ENCODE measurements around the gene TUBA4B.

The TUBA4B gene

GRCh38 chr2:219250049-219250781, 2.8 kb upstream of the TUBA4B start:
- TF ChIP-seq EP300 (IDR thresholded peaks at IDR 0.05; ENCODE audit: borderline replicate concordance) = no peak
- TF ChIP-seq USF1 (IDR thresholded peaks at IDR 0.05) = no peak
- TF ChIP-seq CEBPB (IDR thresholded peaks at IDR 0.05) = no peak

- no peak for TF ChIP-seq EGR1 (IDR thresholded peaks at IDR 0.05)
- TF ChIP-seq EP300 (IDR thresholded peaks at IDR 0.05; ENCODE audit: borderline replicate concordance) = no peak
- TF ChIP-seq ZBTB7A (IDR thresholded peaks at IDR 0.05; ENCODE audit: low read depth) = no peak
- TF ChIP-seq TCF12 (IDR thresholded peaks at IDR 0.05; ENCODE audit: low read depth) = no peak
- TF ChIP-seq USF1 (IDR thresholded peaks at IDR 0.05) = no peak
- no peak for TF ChIP-seq TAF1 (IDR thresholded peaks at IDR 0.05; ENCODE audit: low read depth)
- no peak for TF ChIP-seq FOXM1 (IDR thresholded peaks at IDR 0.05; ENCODE audit: borderline replicate concordance, low read depth)
- TF ChIP-seq MAX (IDR thresholded peaks at IDR 0.05) = no peak
- no peak for TF ChIP-seq TEAD4 (IDR thresholded peaks at IDR 0.05)
- no peak for TF ChIP-seq NFIC (IDR thresholded peaks at IDR 0.05)
- TF ChIP-seq YY1 (IDR thresholded peaks at IDR 0.05; ENCODE audit: low read depth) = no peak
- TF ChIP-seq RAD21 (IDR thresholded peaks at IDR 0.05; ENCODE audit: low read depth) = no peak
- no peak for TF ChIP-seq REST (IDR thresholded peaks at IDR 0.05; ENCODE audit: low read depth)
- no peak for TF ChIP-seq CREB1 (IDR thresholded peaks at IDR 0.05; ENCODE audit: low read depth)
- no peak for TF ChIP-seq CEBPB (IDR thresholded peaks at IDR 0.05)
Measured at GRCh38 chr2:219251656-219252055, 1.4 kb upstream of the TUBA4B start.

- TF ChIP-seq RAD21 (IDR thresholded peaks at IDR 0.05; ENCODE audit: low read depth) = no peak
- TF ChIP-seq CREB1 (IDR thresholded peaks at IDR 0.05; ENCODE audit: low read depth) = no peak
- no peak for TF ChIP-seq USF1 (IDR thresholded peaks at IDR 0.05)
- TF ChIP-seq ZBTB7A (IDR thresholded peaks at IDR 0.05; ENCODE audit: low read depth) = no peak
- TF ChIP-seq EP300 (IDR thresholded peaks at IDR 0.05; ENCODE audit: borderline replicate concordance) = no peak
- no peak for TF ChIP-seq YY1 (IDR thresholded peaks at IDR 0.05; ENCODE audit: low read depth)
- no peak for TF ChIP-seq REST (IDR thresholded peaks at IDR 0.05; ENCODE audit: low read depth)
- no peak for TF ChIP-seq TAF1 (IDR thresholded peaks at IDR 0.05; ENCODE audit: low read depth)
- TF ChIP-seq TCF12 (IDR thresholded peaks at IDR 0.05; ENCODE audit: low read depth) = no peak
- TF ChIP-seq TEAD4 (IDR thresholded peaks at IDR 0.05) = no peak
- no peak for TF ChIP-seq CEBPB (IDR thresholded peaks at IDR 0.05)
- TF ChIP-seq MAX (IDR thresholded peaks at IDR 0.05) = no peak
Measured at GRCh38 chr2:219252084-219252483, 959 bp upstream of the TUBA4B start.

GRCh38 chr2:219252570-219252899, 508 bp upstream of the TUBA4B start:
- TF ChIP-seq EP300 (IDR thresholded peaks at IDR 0.05; ENCODE audit: borderline replicate concordance) (no peak), RAD21 (IDR thresholded peaks at IDR 0.05; ENCODE audit: low read depth) (no peak), CREB1 (IDR thresholded peaks at IDR 0.05; ENCODE audit: low read depth) (no peak), ZBTB7A (IDR thresholded peaks at IDR 0.05; ENCODE audit: low read depth) (no peak), TCF12 (IDR thresholded peaks at IDR 0.05; ENCODE audit: low read depth) (no peak), TEAD4 (IDR thresholded peaks at IDR 0.05) (no peak), MAX (IDR thresholded peaks at IDR 0.05) (no peak), NFIC (IDR thresholded peaks at IDR 0.05) (no peak), TAF1 (IDR thresholded peaks at IDR 0.05; ENCODE audit: low read depth) (no peak), YY1 (IDR thresholded peaks at IDR 0.05; ENCODE audit: low read depth) (no peak), FOXM1 (IDR thresholded peaks at IDR 0.05; ENCODE audit: borderline replicate concordance, low read depth) (no peak), CEBPB (IDR thresholded peaks at IDR 0.05) (no peak), USF1 (IDR thresholded peaks at IDR 0.05) (no peak)

Data from Ishikawa (cell line).